Spinal cord (tissue), 10 donors: ENCODE measurements around the gene TSC22D4. TPM values are rescaled to one million over a fixed set of nuclear protein-coding genes. Genes with fewer than 3 reads are reported as not detected.

Experiments
- DNase-seq, 6 donors: peaks; one replicate each; pipeline versions ENCODE4 v3.0.0 to v3.0.0-alpha.2; 2013 to 2015; ENCODE audit warnings: low spot score in 6 of 6, low read depth in 4 of 6
- H3K27ac ChIP-seq: one replicate; pipeline ENCODE4 v1.5.1; 2013; ENCODE audit warnings: low read depth, low read length, control low read depth
- H3K27me3 ChIP-seq: one replicate; pipeline ENCODE4 v1.6.1; 2013; ENCODE audit warnings: low read length; ENCODE audit not compliant: control insufficient read depth, insufficient read depth
- H3K36me3 ChIP-seq: one replicate; pipeline ENCODE4 v1.6.1; 2013; ENCODE audit warnings: low read length; ENCODE audit not compliant: control insufficient read depth, insufficient read depth
- H3K4me1 ChIP-seq: one replicate; pipeline ENCODE4 v1.6.1; 2013; ENCODE audit warnings: low read length; ENCODE audit not compliant: control insufficient read depth, insufficient read depth
- H3K4me3 ChIP-seq: one replicate; pipeline ENCODE4 v1.5.1; 2013; ENCODE audit warnings: low read depth, low read length, control low read depth
- H3K9me3 ChIP-seq: one replicate; pipeline ENCODE4 v1.6.1; 2013; ENCODE audit warnings: low read length; ENCODE audit not compliant: control insufficient read depth, insufficient read depth
- WGBS: methylation state at CpG from one replicate; pipeline ENCODE4 v1.1.5; 2013; ENCODE audit warnings: missing lambda C conversion rate; ENCODE audit not compliant: insufficient coverage; 5-methylcytosine and 5-hydroxymethylcytosine counted together
- polyA plus RNA-seq, 2 donors: library from polyadenylated mRNA; unstranded; fragments of 120-200 nt; gene quantifications; one replicate each; pipeline ENCODE4 v1.2.1, GENCODE V29; 2013; ENCODE audit not compliant: insufficient read length in 2 of 2
- total RNA-seq, 2 donors: library from RNA; depleted of rRNA in 1 of 2; stranded (reverse); fragments of 120-200 nt in 1 of 2; fragments of >200 nt in 1 of 2; gene quantifications; one replicate each; pipeline versions ENCODE4 v1.2.3 to v1.2.4, GENCODE V29; 2013 to 2014
- donor health status: healthy.

Gene TSC22D4
- total and polyA plus RNA-seq, 4 donors: 67.4 to 376 (median 233) TPM

DNA sequence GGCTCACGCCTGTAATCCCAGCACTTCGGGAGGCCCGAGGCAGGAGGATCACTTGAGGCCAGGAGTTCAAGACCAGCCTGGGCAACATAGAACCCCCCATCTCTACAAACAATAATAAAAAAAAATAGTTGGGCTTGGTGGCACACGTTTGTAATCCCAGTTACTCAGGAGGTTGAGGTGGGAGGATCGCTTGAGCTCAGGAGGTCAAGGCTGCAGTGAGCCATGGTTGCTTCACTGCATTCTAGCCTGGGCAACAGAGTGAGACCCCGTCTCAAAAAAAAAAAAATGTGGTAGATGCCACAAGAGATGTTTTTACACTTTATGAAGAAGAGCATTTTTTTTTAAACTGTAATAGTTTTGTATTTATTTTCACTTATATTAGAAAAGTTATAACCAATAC, 17.5 kb upstream of the TSC22D4 start:
- H3K27ac ChIP-seq: no peak overlapping the region
- H3K4me3 ChIP-seq: no peak overlapping the region
- H3K4me1 ChIP-seq: peaks cover 26% of the 10 kb centered on the region
- no peaks in the 10 kb centered on the region for H3K27me3 ChIP-seq
- H3K36me3 ChIP-seq: peaks cover 39% of the 10 kb centered on the region
- no peak for DNase-seq
- no CpG with 5 or more reads among the region's 6 CpGs for WGBS
- no peaks in the 10 kb centered on the region for H3K9me3 ChIP-seq

DNA sequence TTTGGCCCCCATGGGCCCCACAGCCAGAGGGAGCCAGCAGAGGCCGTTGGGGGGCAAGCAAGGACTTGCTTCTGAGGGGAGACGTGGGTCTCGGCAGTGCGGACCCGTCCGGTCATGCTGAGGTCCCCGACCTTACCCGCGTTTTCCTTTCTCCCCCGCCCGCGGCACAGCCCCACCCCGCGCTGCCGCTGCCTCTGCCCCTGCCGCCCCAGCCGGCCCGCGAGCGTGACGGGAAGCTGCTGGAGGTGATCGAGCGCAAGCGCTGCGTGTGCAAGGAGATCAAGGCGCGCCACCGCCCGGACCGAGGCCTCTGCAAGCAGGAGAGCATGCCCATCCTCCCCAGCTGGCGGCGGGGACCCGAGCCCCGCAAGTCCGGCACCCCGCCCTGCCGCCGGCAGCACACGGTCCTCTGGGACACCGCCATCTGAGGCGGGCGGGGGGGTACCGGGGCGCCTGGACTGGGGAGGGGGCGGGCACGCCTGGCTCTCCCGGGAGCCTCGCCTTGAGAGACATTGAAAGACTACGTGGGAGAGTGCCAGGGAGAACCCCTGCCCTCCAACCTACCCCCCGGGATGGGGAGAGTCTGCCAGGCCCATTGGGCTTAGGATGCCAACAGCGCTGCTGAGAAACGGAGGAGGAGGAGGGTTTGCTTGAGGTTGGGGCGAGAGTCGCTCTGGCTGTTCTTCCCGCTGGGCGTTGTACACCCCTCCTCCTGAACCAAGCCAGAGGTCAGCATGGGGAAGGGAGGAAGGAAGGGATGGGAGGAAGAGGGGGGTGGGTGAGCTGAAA, 14.7 kb upstream of the TSC22D4 start:
- DNase-seq: peak in 2 of 6 donors; percentile 81 to 85
- H3K27ac ChIP-seq: peak overlapping the region; percentile 57
- peak overlapping the region; percentile 2 for H3K4me3 ChIP-seq
- no peaks in the 10 kb centered on the region for H3K9me3 ChIP-seq
- peaks cover 58% of the 10 kb centered on the region for H3K36me3 ChIP-seq
- peaks cover 54% of the 10 kb centered on the region for H3K4me1 ChIP-seq
- no peaks in the 10 kb centered on the region for H3K27me3 ChIP-seq
- WGBS: 3% methylated on average over 41 of the region's 56 CpGs

DNA sequence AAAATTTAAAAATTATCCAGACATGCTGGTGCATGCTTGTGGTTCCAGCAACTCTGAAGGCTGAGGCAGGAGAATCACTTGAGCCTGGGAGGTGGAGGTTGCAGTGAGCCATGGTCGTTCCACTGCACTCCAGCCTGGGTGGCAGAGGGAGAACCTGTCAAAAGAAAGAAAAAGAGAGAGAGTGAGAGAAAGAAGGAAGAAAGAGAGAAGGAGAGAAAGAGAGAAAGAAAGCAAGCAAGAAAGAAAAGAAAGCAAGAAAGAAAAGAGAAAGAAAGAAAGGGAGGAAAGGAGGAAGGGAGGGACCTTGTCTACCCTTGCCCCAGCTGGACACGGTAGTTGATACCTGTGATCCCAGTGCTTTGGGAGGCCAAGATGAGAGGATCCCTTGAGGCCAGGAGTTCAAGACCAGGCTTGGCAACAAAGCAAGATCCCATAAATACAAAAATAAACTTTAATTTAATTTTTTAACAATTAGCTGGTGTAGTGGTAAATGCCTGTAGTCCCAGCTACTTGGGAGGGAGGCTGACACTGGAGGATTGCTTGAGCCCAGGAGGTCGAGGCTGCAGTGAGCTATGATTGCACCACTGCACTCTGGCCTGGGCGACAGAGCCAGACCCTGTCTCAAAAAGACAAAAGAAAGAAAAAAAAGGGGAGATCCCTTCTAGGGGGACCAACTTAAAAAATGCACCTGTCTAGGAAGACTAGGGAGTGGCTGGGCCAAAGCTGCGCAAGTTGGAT, 13.9 kb upstream of the TSC22D4 start:
- Histone ChIP-seq H3K27me3 (no peaks in the 10 kb centered on the region), H3K4me3 (no peak overlapping the region), H3K4me1 (peaks cover 57% of the 10 kb centered on the region), H3K36me3 (peaks cover 65% of the 10 kb centered on the region), H3K9me3 (no peaks in the 10 kb centered on the region), H3K27ac (peak overlapping the region; percentile 52)
- no peak for DNase-seq
- 88% methylated on average over 5 of the region's 5 CpGs for WGBS

GRCh38 chr7:100491192-100491578, 12.2 kb upstream of the TSC22D4 start:
- H3K36me3 ChIP-seq: peaks cover 76% of the 10 kb centered on the region
- 98% methylated on average over 4 of the region's 5 CpGs for WGBS
- H3K4me1 ChIP-seq: peaks cover 67% of the 10 kb centered on the region
- H3K4me3 ChIP-seq: no peak overlapping the region
- no peaks in the 10 kb centered on the region for H3K27me3 ChIP-seq
- H3K9me3 ChIP-seq: no peaks in the 10 kb centered on the region
- H3K27ac ChIP-seq: no peak overlapping the region
- no peak for DNase-seq

DNA sequence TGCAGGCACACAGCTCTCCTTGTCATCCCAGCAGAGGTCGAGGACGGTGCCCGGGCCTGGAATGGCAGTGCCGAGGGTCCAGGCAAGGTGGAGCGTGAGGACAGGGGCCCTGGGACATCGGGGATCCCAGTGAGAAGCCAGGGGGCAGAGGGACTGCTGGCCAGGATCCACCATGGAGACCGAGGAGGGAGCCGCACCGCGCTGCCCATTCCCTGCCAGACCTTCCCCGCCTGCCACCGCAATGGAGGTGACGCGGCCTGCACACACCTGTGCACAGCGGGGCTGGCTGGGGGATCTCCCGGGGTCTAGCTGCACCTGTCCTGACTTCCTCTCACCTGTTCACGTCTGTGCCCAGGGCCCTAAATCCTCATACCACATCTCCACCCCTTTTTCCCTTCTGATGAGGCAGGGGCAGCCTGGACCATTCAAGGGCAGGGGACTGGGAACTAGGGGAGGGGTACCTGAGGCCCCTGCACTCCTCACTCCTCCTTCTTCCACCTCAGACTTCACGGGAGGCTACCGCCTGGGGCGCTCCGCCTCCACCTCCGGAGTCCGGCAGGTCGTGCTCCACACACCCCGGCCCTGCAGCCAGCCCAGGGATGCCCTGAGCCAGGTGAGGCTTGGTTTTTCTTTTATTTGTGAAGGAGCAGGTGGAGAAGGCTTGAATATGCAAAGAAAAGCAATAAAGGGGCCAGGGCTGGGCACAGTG, 11.6 kb upstream of the TSC22D4 start:
- Histone ChIP-seq H3K4me3 (no peak overlapping the region), H3K27ac (peak overlapping the region; percentile 34)

GRCh38 chr7:100489824-100490223, 10.8 kb upstream of the TSC22D4 start:
- Histone ChIP-seq H3K9me3 (no peaks in the 10 kb centered on the region), H3K36me3 (peaks cover 78% of the 10 kb centered on the region), H3K4me3 (no peak overlapping the region), H3K27me3 (no peaks in the 10 kb centered on the region), H3K27ac (peak overlapping the region; percentile 34), H3K4me1 (peaks cover 80% of the 10 kb centered on the region)
- WGBS: 4% methylated on average over 3 of the region's 9 CpGs
- DNase-seq: peak; percentile 91 to 100 (median 98)

More for the DNA sequence above, 11.6 kb upstream of the TSC22D4 start:
- Histone ChIP-seq H3K36me3 (peaks cover 77% of the 10 kb centered on the region), H3K27me3 (no peaks in the 10 kb centered on the region), H3K9me3 (no peaks in the 10 kb centered on the region), H3K4me1 (peaks cover 72% of the 10 kb centered on the region)
- DNase-seq: no peak
- 59% methylated on average over 20 of the region's 25 CpGs for WGBS

GRCh38 chr7:100489121-100489520, 10.1 kb upstream of the TSC22D4 start:
- Histone ChIP-seq H3K27ac (no peak overlapping the region), H3K27me3 (no peaks in the 10 kb centered on the region), H3K9me3 (no peaks in the 10 kb centered on the region), H3K4me3 (no peak overlapping the region), H3K4me1 (peaks cover 82% of the 10 kb centered on the region), H3K36me3 (peaks cover 76% of the 10 kb centered on the region)
- DNase-seq: no peak
- WGBS: 50% methylated on average over 8 of the region's 10 CpGs

- WGBS: 86% methylated on average over 33 of the region's 44 CpGs
- Histone ChIP-seq H3K27me3 (no peaks in the 10 kb centered on the region), H3K4me1 (peaks cover 80% of the 10 kb centered on the region), H3K4me3 (no peak overlapping the region), H3K27ac (no peak overlapping the region), H3K9me3 (no peaks in the 10 kb centered on the region), H3K36me3 (peaks cover 72% of the 10 kb centered on the region)
- no peak for DNase-seq
Observed at GRCh38 chr7:100488333-100489095, 9.5 kb upstream of the TSC22D4 start.
